ENCODE results near the gene NAV3.
"Not testable (repeated sequence)": the region's sequence is repeated elsewhere in the genome, so short reads cannot be mapped to it uniquely, and the experiment has no call there.

Gene NAV3

DNA sequence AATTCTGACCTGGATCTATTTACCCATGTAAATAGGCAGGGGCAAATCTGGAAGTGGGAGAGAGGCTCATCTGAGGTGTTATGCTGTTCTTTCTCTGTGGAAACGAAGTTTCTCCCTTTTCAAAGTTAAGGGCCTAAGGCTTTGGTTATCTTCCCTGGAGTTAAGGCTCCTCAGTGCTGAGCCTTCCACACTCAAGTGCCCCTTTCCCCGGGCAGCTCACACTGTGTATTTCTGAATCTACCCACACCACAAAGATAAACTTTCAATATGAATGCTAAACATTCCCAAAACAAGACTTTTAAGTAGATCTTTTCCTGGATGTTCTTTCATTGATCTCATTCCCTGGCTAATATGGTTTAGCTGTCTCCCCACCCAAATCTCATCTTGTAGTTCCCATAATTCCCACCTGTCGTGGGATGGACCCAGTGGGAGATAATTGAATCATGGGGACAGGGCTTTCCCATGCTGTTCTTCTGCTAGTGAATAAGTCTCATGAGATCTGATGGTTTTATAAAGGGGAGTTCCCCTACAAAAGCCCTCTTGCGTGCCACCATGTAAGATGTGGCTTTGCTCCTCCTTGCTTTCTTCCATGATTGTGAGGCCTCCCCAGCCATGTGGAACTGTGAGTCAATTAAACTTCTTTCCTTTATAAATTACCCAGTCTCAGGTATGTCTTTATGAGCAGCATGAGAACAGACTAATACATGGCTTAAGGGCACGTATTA, 251.1 kb downstream of the NAV3 start:
- DNase-seq, result no peak

DNA sequence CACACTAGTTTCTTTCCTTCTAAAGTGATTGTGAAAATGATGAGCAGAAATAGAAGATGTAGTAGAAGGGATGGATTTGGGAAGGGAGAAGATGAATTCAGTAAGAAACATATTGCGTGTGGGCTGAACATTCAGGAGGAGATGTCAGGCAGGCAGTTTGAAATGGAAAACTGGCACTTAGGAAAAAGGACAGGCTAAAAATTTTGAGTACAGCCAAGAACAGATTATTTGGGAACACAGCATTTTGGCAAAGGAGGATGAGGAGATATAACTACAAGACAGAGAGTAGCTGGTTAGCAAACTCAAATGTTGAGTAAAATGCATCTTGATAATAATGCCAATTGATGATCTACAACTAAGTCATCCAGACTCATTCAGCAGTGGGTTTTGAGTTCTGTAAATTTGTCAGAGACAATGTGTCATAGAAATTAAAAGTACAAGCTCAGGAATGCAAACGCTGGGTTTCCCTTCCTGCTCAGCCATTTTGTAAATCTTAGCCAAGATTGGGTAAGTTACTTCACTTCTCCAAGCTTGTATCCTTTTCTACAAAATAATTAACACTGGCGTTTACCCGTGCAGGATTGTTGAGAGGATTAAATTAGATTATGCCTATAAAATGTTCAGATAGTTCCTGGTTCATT, 255.0 kb downstream of the NAV3 start:
- DNase-seq, result no peak

DNA sequence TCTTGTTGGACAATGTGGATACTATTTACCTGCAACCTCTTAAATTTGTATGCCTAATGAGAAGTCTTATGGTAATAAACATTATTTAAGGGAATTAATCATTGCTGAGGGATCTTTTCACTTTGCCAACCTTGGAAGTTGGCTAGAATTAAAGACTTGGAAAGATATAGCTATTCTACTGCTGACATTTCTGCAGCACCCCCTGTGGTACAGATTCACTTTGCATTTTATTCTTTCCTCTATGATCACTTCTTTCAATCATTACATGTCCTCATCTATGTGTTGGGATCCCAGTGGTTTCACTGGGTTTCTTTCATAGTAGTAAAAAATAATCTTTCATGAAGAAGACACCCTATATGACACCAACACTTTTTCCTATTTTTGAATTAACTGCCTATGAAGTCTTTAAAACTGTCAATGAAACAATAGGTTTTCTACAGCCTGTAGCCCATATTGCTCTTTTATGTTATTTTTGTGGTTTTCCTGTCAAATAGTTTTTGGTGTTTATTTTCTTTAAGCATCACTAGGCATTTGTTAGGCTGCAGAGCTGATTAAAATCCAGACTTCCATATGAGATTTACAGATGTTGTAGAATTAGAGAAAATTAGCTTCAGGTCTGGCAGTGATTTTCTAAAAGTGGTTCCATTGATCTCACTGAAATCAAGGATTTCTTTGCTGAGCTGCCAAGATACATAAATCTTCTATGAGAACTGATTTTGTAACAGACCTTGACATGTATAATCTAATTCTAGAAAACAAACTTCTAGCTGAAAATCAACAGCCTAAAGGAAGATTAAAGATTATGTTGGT, 256.1 kb downstream of the NAV3 start:
- DNase-seq, result no peak

DNA sequence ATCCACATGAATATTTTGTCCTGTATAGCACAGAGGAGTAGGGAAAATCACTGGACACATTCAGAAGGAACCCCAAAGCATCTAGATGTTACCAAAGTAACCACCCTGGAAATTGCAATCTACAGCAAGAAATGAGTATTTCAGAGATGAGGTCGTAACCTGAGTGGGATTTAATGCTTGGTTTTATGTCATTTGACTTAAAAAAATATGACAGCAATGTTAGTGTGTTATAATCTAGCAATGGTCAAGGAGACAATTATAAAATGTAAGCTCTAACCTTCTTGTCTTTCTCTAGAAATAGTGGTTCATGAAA, 256.6 kb downstream of the NAV3 start:
- no peak for DNase-seq

DNA sequence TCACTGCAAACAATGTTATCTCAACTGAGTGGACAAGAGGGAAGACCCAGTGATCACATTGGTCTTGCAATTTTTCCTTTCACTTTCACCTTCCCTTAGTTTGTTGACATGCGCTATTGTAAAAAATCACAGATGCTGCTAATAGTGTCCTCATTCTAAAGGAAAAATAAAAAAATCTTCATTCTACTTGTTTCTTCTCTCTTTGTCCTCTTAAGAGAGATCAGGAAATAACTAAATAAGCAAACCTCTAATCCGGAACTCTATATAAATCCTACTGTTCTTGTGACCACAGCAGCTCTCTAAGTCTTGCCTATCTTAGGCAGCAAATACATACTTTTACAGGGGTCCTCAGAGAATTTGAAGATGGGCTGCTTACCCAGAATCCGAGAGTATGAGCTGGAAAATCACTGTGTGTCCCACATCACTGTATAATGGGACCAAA, 257.7 kb downstream of the NAV3 start:
- DNase-seq, result no peak

DNA sequence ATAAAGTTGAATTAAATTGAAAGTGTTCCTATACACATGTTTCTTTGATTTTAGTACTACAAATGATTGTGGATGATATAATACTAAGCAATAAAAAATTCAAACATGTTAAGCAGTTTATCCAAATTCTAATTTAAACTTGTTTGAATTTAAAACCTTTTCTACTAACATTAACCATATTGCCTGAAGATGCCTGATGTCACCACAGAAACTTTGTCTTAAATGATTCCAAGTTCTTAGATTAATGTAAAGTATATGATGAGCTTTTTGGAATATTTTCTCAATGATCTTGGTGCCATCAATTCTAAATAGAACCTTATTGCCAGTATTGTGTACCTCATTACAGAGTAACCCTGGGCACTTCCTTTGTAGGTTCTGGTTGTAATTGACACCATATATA, 259.6 kb downstream of the NAV3 start:
- DNase-seq, result no peak

DNA sequence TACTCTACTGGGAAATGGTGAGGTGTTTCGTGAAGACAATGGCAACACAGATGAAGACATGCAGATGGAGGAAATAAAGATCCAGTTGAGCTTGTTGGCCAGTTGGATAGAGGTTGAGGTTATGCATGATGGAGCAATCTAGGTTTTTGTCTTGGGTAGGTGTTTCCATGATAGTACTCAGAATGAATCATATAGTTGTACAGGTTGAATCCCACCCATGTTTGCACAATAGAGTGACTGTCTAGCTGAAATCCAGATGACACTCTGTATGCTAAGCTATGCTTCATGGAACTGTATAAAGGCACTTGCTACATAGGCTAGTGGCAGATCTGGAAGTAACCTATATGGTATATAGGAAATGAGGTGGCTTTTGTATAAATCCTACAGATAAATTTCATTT, 264.9 kb downstream of the NAV3 start:
- DNase-seq, result no peak

DNA sequence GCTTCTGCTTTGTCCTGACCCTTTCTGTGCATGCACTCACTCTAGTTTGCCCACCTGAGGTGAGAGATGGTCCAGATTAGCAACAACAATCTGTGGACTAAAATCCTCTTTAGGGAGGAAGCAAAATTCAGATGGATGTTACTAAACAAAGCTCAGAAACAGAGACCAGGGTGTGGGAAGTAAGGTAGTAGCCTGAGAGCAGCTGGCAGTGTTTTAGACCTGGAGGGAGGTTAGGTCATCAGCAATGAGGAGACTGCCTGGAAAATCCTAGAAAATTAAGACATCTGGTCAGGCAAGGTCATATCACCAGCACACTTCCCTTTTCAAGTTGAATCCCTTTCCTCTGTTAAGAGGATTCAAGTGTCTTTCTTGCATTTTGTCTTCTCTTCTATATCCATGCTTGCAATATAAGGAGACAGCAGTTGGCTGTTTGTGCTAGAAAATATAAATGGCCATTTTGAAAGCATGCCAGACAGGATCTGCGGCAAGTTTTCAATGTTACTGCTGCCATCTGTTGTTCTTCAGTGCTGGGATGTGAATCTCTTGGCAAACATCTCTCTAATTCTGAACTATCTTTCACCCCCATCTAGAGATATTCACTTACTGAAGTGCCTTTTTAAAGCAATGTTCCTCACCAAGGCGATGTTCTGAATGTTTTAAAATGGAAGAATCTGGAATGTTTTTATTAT, 266.4 kb downstream of the NAV3 start:
- DNase-seq, result no peak

DNA sequence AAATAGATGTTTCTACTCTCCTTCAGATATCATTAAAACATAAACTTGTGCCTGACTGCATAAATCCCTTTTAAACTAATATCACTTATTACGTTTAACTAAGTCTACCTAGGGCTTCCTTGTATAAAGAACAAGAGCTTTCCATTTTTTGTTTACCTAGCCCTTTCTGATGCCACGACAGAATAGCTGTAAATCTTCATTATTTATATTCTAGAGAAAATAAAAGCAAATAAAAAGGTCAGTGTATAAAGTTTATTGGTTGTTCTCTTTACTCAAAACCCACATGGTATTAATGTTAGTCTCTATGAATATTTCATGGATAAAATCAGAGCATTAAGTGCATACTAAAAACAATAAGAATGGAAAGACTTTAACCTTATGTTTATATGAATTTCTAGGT, 269.1 kb downstream of the NAV3 start:
- no peak for DNase-seq

DNA sequence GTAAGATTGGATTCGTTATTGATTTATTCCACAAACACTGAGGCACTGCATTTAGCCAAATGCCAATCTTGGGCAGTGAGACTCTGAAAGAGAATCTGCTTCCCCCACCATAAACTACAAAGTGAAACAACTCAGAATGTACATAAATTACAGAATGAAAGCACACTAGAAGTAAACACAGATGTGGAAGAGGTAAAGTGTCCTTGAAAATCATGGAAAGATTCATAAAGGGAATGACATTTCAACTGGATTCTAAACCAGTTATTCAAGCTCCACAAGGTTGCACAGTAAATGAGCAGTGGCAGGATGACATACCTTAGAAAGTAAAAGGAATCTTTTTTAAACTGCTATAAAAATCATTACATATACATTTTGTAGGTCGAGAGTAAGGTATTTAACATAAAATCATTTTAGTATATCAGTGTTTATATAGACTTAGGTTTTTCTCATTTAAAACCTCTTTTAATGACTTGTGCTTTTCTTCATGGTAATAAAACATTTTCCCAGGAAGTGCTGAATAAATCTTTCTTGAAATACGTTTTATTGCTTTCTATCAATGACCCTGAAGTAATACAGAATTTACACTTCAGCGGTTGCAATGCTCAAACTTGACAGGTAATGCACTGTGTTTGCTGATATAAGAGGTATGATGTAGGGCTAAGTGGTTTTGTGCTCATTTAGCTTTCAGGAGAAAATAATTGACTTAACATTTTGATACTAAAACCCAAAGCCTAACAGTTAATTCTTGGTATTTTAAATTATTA, 270.6 kb downstream of the NAV3 start:
- DNase-seq, result no peak

DNA sequence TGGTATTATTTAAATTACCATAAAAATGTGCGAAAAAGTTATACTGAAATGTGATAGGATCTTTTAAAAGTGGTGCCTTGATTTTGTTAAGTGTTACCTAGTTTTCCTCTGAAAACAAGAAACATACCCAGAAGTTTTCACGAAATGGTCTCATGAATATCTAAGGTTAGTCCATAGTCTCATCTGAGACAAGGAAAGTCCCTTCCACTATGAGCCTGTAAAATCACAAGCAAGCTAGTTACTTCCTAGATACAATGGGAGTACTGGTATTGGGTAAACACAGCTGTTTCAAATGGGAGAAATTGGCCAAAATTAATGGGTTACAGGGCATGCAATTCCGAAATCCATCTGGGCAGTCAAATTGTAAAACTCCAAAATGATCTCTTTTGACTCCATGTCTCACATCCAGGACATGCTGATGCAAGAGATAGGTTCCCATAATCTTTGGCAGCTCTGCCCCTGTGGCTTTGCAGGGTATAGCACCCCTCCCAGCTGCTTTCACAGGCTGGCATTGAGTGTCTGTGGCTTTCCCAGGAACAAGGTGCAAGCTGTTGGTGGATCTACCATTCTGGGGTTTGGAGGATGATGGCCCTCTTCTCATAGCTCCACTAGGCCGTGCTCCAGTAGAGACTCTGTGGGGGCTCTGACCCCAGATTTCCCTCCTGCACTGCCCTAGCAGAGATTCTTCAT, 271.4 kb downstream of the NAV3 start:
- no peak for DNase-seq

DNA sequence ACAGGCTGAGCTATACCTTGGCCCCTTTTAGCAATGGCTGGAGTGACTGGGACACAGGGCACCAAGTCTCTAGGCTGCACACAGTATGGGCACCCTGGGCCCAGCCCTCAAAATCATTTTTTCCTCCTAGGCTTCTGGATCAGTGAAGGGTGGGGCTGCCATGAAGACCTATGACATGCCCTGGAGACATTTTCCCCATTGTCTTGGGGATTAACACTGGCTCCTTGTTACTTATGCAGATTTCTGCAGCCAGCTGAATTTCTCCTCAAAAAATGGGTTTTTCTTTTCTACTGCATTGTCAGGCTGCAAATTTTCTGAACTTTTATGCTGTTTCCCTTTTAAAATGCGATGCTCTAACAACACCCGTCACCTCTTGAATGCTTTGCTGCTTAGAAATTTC, 272.1 kb downstream of the NAV3 start:
- not testable (repeated sequence) for DNase-seq

DNA sequence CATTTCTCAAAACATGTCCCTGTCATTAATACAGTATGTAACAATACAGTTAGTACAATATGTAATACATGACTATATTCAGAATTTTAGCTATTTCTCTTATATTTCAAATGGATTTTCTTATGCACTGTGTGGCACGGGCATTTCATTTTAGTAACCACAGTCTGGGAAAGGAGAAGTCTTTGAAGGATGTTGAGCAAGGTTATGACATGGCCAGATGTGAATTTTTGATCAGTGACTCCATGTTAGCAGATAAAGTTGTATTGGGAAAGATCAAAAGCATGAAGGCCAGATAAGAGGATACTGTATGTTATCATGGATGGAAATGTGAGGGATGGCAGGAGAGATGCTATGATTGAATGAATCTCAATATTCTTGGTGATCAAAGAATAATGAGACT, 285.2 kb downstream of the NAV3 start:
- DNase-seq, result no peak

DNA sequence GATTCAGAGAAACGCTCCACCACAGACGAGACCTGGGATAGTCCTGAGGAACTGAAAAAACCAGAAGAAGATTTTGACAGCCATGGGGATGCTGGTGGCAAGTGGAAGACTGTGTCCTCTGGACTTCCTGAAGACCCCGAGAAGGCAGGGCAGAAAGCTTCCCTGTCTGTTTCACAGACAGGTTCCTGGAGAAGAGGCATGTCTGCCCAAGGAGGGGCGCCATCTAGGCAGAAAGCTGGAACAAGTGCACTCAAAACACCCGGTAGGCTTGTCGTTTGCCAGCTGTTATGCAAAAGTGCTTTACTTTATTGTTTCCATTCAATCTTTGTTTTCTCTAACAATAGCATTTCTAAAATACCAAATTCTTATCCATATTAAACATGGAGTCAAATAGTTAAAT, 287.3 kb downstream of the NAV3 start:
- no peak for DNase-seq

DNA sequence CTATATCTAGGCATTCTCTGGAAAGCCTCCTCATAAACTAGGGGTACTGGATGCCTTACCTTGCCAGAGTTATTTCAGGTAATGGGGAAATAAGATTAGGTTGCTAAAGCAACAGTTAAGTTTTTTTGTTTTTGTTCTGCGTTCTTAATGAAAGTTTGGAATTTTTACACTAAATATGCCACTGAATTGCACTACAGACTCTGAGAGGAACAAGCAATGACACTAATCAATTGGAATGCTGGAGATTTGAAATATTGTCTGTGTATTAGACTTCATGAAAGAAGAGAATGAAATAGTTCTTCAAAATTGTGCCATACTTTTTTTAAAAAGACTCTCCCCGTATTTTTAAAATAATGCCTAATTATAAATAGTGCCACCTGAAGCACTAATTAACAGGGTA, 287.8 kb downstream of the NAV3 start:
- DNase-seq, result no peak

DNA sequence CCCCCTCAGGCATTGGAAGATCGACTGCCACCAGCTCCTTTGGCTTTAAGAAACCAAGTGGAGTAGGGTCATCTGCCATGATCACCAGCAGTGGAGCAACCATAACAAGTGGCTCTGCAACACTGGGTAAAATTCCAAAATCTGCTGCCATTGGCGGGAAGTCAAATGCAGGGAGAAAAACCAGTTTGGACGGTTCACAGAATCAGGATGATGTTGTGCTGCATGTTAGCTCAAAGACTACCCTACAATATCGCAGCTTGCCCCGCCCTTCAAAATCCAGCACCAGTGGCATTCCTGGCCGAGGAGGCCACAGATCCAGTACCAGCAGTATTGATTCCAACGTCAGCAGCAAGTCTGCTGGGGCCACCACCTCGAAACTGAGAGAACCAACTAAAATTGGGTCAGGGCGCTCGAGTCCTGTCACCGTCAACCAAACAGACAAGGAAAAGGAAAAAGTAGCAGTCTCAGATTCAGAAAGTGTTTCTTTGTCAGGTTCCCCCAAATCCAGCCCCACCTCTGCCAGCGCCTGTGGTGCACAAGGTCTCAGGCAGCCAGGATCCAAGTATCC, 288.7 kb downstream of the NAV3 start:
- DNase-seq, result no peak

DNA sequence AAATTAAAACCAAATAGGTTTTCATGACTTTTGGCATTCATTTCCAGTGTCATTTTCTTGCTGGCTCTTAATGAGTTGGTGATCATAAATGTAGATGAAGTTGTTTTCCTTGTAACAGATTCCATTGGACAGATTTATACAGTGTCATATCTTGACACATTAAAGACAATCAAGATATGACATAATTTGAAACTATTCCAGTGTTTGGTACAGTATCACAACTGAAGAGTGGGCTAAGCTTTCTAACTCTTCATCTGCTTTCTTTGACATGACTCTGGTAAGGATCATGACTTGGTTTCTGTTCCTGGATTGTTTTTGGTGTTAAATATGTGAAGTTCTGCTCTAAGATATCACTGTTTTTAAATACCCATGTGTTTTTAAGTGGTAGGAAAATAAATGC, 289.6 kb downstream of the NAV3 start:
- DNase-seq, result no peak

DNA sequence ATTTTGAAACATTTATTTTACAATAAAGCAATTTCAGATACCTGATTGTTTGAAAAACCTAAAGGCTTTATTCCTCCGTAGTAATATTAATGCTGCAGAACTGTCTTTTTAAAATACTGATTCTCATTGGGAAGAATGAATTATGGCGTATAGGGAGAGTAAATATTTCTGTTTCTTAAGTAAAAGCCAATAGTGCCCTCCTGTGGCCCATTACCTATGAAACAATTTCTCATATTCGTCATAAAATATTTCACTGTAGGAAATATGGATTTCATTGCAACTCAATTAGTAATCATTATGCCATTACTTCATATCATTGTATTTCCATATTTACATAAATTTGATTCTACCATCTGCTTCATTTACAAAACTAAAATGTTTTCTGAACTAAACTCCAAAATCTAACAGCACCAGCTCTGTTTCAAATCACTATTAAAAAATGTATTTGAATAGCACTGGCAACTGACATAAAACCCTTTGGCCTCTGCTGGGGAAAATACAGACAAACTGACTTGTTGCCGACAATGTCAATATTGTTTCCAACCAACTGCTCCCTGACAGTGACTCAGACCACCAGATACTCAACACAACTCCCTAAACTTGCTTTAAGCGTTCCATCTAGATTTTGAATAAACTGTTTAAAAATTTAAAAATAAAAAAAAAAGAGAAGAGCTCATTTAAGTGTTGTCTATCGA, 290.3 kb downstream of the NAV3 start:
- DNase-seq, result peak; percentile 18

DNA sequence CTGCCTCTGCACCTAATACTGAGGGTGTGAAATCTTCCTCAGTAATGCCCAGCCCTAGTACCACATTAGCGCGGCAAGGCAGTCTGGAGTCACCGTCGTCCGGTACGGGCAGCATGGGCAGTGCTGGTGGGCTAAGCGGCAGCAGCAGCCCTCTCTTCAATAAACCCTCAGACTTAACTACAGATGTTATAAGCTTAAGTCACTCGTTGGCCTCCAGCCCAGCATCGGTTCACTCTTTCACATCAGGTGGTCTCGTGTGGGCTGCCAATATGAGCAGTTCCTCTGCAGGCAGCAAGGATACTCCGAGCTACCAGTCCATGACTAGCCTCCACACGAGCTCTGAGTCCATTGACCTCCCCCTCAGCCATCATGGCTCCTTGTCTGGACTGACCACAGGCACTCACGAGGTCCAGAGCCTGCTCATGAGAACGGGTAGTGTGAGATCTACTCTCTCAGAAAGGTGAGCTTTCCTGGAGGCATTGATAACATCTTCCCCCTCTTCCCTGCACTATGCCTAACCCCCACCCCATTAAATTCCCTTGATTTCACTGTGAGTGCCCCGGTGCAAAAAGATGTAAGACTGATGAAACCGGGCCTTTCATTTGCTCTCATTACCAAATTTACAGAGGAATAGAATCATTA, 291.4 kb downstream of the NAV3 start:
- DNase-seq, result no peak

DNA sequence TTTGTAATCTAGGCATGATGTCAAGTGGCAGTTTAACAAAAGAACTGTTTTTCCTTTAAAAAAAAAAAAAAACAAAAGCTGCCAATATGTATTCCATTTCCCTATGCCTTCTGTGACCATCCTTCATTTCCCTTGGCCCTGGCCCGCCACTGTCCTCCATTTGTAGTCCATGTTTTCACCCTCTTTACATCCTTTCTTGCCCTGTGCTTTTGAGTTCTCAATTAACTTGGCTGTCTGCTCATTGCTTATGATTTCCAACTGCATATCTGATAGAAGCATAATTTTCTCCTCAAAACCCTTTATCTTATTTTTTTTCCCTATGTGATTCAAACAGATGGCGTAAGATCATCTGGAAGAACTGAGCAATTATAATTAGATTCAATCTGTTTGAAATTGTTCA, 297.5 kb downstream of the NAV3 start:
- DNase-seq, result no peak

DNA sequence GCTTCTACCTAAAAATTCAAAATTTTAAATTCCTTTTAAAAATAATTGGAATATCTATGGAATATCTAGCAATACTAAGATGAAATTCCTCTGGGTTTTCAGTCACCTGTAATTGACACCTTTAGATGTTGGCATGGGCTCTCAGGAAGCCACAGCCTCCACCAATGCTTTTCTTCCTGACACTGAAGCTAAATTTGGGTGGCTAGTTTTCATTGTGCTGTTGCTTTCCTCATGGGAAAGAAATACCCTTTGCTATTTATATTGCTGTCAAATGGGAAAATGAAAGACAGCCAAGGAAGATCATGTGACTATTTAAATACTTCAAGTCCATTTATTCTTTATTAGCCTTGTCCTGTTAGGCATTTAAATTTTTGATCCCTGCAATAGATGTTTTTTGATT, 313.0 kb downstream of the NAV3 start:
- no peak for DNase-seq

All from COR-L47 (cell line).